ENCODE results near the gene PLS3.
"Not testable (repeated sequence)": the region's sequence is repeated elsewhere in the genome, so short reads cannot be mapped to it uniquely, and the experiment has no call there.

The PLS3 gene, protein sequence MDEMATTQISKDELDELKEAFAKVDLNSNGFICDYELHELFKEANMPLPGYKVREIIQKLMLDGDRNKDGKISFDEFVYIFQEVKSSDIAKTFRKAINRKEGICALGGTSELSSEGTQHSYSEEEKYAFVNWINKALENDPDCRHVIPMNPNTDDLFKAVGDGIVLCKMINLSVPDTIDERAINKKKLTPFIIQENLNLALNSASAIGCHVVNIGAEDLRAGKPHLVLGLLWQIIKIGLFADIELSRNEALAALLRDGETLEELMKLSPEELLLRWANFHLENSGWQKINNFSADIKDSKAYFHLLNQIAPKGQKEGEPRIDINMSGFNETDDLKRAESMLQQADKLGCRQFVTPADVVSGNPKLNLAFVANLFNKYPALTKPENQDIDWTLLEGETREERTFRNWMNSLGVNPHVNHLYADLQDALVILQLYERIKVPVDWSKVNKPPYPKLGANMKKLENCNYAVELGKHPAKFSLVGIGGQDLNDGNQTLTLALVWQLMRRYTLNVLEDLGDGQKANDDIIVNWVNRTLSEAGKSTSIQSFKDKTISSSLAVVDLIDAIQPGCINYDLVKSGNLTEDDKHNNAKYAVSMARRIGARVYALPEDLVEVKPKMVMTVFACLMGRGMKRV

DNA sequence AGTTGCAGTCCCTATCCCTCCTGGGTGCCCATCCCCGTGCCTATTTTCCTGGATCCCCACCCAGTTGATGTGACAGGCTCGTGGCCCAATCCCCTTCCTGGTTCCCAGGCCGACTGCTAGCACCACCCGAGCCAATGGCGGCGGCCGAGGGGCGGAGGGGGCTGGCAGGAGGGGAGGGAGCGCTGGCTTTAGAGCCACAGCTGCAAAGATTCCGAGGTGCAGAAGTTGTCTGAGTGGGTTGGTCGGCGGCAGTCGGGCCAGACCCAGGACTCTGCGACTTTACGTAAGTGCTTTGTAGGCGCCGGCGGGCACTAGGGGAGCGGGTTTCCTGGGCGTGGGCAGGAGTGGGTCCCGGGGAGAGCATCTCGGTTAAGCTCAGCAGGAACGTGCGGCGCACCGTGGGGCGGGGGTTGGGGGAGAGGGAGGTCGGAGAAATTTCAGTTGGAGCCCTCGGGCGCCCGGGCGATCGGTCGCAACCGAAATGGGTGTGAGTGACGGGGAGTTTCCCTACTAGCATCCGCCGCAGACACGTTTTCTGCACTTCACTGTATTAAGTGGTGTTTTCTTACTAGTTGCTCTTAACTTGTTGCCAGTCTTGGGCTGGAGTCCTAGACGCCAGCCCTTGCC is at the start of gene PLS3:
Gene PLS3 (plus strand): TSS at position 197 of the 627 bp plus-strand sequence. CDS start 49,077 bp downstream, outside the sequence.
- in situ Hi-C loops (cut with MboI; ENCODE audit: low sequenced_read_pairs): no loop called here

DNA sequence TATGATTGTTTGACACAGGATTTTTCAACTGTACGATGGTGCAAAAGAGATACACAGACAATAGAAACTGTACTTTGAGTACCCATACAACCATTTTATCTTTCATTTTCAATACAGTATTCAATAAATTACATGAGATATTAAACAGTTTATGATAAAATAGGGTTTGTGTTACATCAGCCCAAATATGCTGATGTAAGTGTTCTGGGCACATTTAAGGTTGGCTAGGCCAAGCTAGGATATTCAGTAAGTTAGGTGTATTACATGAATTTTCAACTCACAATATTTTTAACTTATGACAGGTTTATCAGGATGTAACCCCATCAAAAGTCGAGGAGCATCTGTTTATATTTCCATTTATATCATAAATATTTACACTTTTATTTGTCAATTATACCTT is 42.9 kb upstream of the PLS3 start:
- in situ Hi-C loops (cut with MboI; ENCODE audit: low sequenced_read_pairs): no loop called here

DNA sequence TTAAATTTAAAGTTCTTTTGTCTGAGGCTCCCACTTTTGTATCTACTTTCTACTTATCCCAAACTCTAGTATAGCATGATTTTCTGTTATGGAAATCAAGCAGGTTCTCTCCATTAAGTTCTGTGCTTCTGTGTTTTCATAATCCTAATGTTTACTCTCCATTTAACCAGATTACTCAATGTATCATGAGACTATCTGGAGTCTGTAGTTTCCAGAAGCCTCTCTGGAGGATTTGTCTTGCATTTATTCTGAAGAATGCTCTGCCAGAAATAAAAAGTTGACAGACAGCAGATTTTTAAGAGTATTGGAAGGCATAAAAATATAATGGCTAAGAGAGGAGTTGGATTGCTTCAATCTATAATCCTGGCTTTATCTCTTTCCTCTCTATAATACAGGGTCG is 39.2 kb upstream of the PLS3 start:
- in situ Hi-C loops (cut with MboI; ENCODE audit: low sequenced_read_pairs): no loop called here

DNA sequence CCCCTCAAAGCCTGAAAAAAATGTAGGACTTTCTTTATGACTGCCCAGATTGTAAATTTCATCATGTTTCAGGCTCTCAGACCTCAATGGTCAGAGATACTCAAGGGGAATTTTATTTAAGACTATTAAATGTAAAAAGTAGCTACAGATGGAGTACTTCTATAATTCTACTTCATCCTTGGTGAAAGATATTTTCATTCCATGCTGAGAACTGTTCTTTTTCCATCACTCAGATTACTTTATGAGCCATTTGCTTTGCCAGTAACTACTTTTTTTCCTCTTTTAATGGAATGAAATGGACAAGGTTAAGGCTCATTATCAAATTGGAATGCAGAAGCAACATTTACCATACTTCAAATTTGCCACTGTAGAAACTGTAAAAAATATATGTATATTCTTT is 38.0 kb upstream of the PLS3 start:
- in situ Hi-C loops (cut with MboI; ENCODE audit: low sequenced_read_pairs): no loop called here

DNA sequence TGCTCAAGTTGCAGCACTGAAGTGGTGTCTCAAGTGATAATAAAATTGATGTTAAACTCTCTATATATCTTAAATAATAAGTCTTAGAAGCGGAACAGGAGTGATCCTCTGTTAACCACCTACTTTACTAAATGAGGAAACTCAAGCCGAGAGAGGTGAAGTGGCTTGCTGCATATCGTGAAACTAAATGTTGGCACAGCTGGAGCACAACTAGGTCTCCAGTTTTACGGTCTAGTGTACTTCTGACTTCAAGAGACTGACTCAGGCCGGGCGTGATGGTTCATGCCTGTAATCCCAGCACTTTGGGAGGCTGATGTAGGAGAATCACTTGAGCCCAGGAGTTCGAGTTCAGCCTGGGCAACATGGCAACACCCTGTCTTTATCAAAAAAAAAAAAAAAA is 35.5 kb upstream of the PLS3 start:
- in situ Hi-C loops (cut with MboI; ENCODE audit: low sequenced_read_pairs): no loop called here

DNA sequence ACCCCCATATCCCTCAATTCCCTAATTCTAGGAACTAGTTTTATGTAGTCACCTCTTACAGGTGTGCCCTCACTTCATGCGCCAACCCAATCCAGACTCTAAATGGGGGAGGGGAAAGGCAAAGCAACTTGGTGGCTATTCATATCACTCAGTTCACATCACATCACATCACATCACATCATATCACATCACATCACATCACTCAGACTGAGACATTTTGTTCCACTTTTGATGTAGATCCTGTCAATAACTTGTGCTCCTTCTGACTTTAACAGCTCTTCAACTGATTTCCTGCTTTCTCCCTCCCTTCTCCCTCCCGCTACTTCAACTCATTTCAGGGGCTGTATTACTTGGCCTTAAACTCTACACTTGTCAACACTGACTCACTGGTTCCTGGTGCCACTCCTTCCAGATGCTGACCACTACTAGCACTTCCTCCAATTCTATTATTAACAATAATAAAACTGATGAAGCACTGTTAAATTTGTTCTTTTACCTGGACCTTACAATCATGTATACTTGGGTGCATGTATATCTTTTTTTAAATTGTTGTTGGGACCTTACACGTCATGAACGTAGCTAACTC is 29.1 kb upstream of the PLS3 start:
- in situ Hi-C loops (cut with MboI; ENCODE audit: low sequenced_read_pairs): no loop called here

DNA sequence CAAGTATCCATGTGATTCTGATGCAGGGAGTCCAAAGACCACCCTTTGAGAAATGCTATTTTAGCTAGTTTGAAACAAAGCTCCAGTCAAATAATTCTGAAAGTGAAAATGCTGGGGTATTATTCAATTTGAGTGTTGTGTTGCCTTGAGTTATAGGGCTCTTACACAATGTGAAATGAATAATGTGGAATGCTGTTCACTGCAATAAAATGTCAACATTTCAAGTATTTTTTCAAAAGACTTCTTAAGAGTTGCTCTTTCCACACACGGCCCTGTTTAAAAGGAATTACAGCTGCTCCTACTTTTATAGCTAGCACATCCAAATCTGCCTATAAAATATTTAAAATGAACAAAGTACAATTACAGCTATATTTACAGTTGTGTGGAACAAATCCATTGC is 27.5 kb upstream of the PLS3 start:
- in situ Hi-C loops (cut with MboI; ENCODE audit: low sequenced_read_pairs): no loop called here

DNA sequence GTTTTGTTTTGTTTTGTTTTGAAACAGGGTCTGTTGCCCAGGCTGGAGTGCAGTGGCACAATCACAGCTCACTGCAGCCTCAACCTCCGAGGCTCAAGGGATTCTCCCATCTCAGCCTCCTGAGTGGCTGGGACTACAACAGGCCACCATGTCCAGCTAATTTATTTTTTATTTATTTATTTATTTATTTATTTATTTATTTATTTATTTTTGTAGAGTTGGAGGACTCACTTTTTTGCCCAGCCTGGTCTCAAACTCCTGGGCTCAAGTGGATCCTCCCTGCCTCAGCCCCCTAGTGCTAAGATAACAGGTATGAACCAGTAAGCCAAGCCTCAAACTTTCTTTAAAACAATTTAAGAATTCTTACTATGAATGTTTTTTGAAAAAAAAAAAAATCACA is 26.6 kb upstream of the PLS3 start:
- in situ Hi-C loops (cut with MboI; ENCODE audit: low sequenced_read_pairs): no loop called here

DNA sequence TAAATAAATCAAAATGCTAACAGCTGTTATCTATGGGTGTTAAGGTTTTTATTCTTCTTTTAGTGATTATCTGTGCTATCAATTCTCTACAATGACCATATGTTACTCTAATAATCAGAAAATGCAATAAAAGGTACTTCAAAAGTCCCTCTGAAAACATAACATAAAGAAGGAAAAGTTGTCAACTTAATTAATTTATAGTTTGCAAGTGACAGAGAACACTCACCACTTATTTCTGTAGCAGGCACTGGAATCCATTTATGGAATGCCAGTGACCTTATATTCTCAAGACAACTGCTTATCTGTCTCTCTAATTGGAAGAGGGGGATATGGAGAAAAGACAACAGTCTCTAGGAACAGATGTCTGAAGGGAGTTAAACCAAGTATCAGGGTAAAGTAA is 25.6 kb upstream of the PLS3 start:
- in situ Hi-C loops (cut with MboI; ENCODE audit: low sequenced_read_pairs): no loop called here

DNA sequence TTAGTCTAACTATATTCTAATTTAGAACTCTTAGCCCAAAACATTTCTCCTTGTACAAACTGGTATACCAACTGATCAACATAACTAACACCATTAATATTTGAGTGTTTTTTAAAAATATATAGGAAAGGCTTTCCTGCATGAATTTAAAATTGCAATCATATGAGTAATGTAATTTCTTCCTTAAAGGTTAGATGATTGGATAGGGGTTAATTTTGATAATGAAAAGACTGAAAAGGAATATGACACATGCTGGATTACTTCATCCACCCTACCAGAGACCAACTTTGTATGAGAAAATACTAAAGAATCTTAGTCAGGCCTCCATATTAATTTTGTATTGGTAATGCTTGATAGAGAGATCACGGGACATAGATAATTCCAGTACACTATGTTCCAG is 25.1 kb upstream of the PLS3 start:
- in situ Hi-C loops (cut with MboI; ENCODE audit: low sequenced_read_pairs): no loop called here

DNA sequence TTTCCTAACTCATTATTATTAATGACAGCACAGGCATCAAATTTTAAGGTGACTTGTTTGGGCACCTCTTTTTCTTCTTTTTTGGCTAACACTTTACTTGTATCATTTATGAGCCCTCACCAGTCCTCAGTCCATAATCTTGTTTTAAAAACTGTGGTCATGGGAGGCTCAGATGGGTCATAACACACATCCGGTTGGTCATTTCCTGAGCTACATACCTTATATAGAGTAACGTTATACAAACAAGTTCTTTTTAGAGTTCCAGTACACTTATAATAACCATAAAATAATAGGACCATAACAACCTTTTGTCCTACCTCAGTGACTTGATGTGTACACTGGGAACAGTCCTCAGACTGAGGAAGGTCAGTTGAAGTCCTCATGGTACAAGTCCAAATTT is 21.1 kb upstream of the PLS3 start:
- in situ Hi-C loops (cut with MboI; ENCODE audit: low sequenced_read_pairs): no loop called here

DNA sequence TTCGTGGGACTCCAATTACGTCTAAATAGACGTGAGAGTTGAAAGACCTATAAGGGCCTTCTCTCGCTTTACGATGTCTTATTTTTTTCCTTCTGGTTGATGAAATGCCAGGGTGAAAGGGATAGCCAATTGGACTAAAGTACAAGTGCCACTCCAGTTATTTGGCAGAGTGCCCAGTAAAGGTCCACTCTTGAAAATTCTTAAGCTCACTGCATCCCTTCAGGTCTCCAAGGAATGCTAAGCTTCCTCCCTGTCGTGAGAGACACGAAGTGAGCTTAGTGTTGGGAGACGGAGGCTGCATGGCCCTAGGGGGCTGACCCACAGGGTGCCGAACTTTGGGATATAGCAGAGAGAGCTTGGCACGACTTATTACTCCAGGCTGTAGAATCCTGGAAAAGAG is 19.9 kb upstream of the PLS3 start:
- in situ Hi-C loops (cut with MboI; ENCODE audit: low sequenced_read_pairs): not testable (repeated sequence)

DNA sequence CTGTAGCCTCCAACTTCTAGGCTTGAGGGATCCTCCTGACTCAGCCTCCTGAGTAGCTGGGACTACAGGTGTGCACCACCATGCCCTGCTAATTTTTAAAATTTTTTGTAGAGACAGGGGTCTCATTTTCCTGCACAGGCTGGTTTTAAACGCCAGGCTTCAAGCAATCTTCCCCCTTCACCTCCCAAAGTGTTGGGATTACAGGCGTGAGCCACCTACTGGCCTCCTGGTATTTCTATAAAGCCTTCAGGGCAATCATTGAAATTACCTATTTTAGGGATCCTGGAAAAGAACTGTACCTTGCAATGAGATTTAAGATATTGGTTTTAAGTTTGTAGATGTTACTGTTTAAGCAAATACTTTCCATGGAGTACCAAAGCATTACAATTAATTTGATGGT is 13.5 kb upstream of the PLS3 start:
- in situ Hi-C loops (cut with MboI; ENCODE audit: low sequenced_read_pairs): no loop called here

DNA sequence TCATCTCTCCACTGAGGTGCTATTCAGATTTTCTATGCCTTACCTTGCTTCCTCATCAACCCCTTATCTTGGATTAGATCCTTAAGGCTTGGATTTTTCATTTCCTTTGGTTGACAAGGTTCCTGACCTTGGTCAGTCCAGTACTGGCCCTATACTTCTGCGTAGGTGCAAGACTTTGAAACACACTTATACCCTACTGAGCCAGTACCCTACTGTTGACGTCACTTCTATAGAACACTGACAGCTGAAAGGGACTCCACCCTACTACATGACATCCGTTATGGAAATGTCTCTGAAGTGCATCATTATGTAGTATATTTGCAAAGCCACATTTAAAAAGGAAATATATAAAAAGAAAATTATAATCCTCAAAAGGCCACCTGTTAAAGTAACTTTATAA is 12.0 kb upstream of the PLS3 start:
- in situ Hi-C loops (cut with MboI; ENCODE audit: low sequenced_read_pairs): no loop called here

DNA sequence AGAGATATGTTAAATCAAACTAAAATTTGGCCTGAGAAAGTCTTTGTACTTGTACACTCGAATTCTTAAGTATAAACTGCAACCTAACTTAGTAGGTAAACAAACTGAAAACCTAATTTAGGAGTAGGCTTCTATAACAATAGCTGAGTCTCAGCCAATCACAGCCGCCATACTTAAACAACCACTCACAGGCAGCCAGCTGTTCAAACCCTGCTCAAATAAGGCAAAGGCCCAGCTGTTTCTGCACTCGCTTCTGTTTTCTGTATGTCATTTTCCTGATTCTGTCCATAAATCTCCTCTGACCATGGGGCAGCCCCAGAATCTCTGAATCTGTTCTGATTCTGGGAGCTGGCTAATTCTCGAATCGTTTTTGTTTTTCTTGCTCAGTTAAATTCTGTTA is 7.8 kb upstream of the PLS3 start:
- in situ Hi-C loops (cut with MboI; ENCODE audit: low sequenced_read_pairs): no loop called here

DNA sequence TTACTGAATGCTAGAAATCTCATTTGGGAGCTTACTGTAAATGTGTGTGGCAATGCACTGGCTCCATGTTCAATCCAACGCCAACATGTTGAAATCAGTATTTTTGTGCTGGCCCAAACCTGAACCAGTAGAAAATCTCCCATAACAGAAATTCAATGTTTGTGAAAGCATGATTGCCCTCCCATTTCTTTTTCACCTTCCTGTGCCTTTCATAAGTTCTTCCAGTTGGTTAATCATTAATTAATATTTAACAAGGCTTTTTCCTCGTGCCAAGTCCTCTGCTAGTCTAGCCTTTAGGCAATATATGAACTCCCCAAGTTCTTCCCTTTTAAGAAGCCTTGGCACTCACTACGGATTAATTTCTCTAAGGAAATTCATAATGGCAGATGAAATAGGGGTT is 1.3 kb upstream of the PLS3 start:
- in situ Hi-C loops (cut with MboI; ENCODE audit: low sequenced_read_pairs): no loop called here

DNA sequence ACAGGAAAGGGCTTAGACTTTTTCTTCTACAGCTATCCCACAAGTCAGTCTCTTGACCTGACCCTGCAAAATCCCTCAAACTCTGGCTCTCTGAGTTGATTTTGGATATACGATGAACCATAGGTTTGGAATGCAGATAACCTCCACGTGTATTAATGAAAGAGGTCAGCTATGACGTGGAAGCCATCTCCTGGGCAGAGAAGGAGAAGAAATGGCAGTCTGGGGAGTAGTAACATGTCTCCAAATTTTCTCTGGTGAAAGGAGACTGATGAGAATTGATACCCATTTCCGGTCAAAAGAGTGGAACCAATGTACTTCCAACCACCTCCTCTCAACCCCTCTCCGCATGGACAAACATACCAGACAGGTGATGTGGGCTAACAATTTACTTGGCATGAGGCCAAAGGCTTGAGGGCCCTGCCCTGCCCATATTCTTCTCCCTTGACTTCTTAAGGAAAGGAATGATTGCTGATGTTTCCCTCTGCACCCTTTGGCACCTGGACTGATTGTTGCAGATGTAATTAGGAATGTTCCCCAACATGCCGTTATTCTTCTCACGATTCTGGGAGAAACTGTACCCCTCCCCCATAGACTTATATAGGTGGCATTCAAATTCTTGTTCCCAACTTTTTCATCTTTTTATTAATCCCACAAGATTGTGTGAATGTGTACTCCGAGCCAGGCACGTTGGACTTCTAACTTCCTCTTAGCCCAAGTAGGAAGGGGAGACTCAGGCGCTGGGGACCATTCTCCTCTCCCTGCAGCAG is 580 bp upstream of the PLS3 start:
- in situ Hi-C loops (cut with MboI; ENCODE audit: low sequenced_read_pairs): no loop called here

DNA sequence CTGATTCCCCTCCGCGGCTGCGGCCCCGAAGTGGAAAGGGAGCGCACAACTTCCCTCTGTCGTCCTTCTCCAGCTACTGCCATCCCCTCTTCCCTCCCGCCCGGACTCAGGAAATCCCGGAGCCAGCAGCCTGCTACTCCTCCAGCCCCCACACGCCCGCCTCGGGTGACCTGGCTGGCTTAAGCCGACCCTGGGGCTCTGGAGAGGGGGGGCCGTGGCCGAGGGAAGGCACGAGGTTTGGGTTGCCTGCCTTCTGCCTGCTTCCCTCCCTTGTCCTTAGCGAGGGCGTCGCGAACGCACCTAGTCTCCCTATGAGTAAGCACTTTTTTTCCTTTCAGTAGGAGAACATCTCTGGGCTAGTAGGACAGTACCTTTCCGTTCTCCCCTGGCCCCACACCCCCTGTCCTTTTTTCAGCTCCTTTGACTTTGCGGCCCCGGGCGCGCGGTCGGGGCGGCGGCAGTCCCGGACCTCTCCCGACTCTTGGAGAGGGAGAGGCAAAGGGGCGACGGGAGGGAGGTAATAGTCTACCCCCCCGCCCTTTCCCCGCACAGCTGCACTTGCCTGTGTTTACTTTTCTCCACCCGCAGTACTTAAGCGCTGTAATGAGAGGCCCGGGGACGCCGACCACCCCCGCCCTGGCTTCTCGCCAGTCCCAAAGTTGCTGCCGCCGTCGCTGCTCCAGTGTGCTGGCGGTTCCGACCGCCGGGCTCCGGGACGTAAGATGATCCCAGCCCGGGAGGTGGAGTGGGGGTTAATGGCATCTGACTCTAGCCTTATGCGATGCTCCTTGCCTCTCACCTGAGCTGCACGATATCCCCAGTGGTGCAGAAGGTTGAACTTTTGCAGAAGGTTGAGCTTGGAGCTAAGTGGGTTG is 868 bp downstream of the PLS3 start:
- in situ Hi-C loops (cut with MboI; ENCODE audit: low sequenced_read_pairs): no loop called here

DNA sequence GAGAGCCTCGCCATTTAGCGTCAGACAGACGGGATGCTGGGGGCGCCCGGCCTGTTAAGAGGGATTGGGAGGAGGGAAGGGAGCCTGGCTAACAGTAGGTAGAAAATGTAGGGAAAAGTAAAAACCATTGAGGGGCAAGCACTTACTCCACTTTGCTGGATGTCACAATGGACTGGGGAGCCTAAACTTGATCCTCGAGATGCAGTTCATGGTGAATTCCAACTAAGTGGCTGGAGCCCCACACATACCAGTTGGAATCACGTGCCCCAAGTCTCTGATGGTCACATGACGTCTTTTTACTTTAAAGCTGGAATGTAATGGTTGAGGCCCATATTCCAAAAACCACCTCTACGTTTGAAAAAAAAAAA is 1.5 kb downstream of the PLS3 start:
- in situ Hi-C loops (cut with MboI; ENCODE audit: low sequenced_read_pairs): no loop called here

DNA sequence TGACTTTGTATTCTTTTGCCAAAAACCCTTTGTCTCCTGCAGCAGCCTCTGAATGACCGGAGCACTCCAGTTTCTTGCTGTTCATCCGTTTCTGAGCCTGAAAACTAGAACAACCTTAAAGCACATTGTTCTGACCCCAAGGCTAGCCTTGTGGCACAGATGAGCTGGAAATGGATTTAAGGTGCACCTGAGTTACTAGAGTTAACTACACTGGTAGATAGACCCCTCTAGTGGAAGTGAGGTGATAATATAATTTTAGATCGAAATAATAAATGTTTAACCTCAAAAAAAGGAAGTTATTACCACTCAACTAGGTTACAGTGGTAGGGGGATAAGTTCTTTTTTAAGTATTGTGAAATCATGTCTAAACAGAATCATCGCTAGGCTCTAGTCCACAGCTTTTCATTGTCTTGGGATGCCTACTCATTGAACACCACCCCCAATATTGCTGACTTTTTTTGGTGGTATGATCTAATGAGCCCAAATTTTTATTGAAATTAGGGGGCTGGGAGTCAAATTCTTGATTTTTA is 2.7 kb downstream of the PLS3 start:
- in situ Hi-C loops (cut with MboI; ENCODE audit: low sequenced_read_pairs): no loop called here
